ENCODE data around the gene LRP1B.

GRCh38 chr2:140496714-140497113, 1634.1 kb downstream of the LRP1B start:
- TF ChIP-seq CTCF (IDR thresholded peaks at IDR 0.05) (no peak), POLR2A (IDR thresholded peaks at IDR 0.05) (no peak)

All from tibial nerve (tissue), 3 donors.